ENCODE results near the gene ATXN7L3.

ATXN7L3 gene

GRCh38 chr17:44198721-44199552 lies 747 bp downstream of the ATXN7L3 start:
- no peak for TF ChIP-seq PPARA (CRISPR knock-in tag; IDR thresholded peaks at IDR 0.05; ENCODE audit: borderline replicate concordance)
- no peak for TF ChIP-seq CSRNP3 (CRISPR knock-in tag; IDR thresholded peaks at IDR 0.05)
- no peak for TF ChIP-seq RARB (CRISPR knock-in tag; IDR thresholded peaks at IDR 0.05)
- TF ChIP-seq PATZ1 (CRISPR knock-in tag; IDR thresholded peaks at IDR 0.05; ENCODE audit: borderline replicate concordance), result no peak
- TF ChIP-seq TSHZ2 (CRISPR knock-in tag; IDR thresholded peaks at IDR 0.05), result no peak
- TF ChIP-seq POU6F1 (CRISPR knock-in tag; IDR thresholded peaks at IDR 0.05; ENCODE audit: borderline replicate concordance, low read depth), result no peak
- peak; percentile 19 for ATAC-seq

GRCh38 chr17:44197980-44198720 lies 1.5 kb downstream of the ATXN7L3 start:
- TF ChIP-seq CREB5 (CRISPR knock-in tag; IDR thresholded peaks at IDR 0.05; ENCODE audit: low read depth) (no peak), POU6F1 (CRISPR knock-in tag; IDR thresholded peaks at IDR 0.05; ENCODE audit: borderline replicate concordance, low read depth) (no peak), OSR1 (CRISPR knock-in tag; IDR thresholded peaks at IDR 0.05) (no peak), TOX (CRISPR knock-in tag; IDR thresholded peaks at IDR 0.05; ENCODE audit: borderline replicate concordance) (no peak), ZFP3 (CRISPR knock-in tag; IDR thresholded peaks at IDR 0.05) (no peak), BACH2 (CRISPR knock-in tag; IDR thresholded peaks at IDR 0.05; ENCODE audit: borderline replicate concordance) (no peak)

GRCh38 chr17:44197107-44197506 lies 2.6 kb downstream of the ATXN7L3 start:
- no peak for ATAC-seq
- TF ChIP-seq TCF4 (CRISPR knock-in tag; IDR thresholded peaks at IDR 0.05; ENCODE audit: borderline replicate concordance) (no peak), ISL1 (CRISPR knock-in tag; IDR thresholded peaks at IDR 0.05) (no peak), ESRRG (CRISPR knock-in tag; IDR thresholded peaks at IDR 0.05) (no peak), ZNF70 (CRISPR knock-in tag; IDR thresholded peaks at IDR 0.05) (no peak), OSR1 (CRISPR knock-in tag; IDR thresholded peaks at IDR 0.05) (no peak), ZFP30 (CRISPR knock-in tag; IDR thresholded peaks at IDR 0.05) (no peak), TSHZ2 (CRISPR knock-in tag; IDR thresholded peaks at IDR 0.05) (no peak), SNAI2 (CRISPR knock-in tag; IDR thresholded peaks at IDR 0.05) (no peak), PATZ1 (CRISPR knock-in tag; IDR thresholded peaks at IDR 0.05; ENCODE audit: borderline replicate concordance) (no peak), CSDC2 (CRISPR knock-in tag; IDR thresholded peaks at IDR 0.05) (no peak)

More at GRCh38 chr17:44197980-44198720, 1.5 kb downstream of the ATXN7L3 start:
- peak; percentile 1 for ATAC-seq
